GM18519 (cell line): Measurements from ENCODE around the gene GRIN3B.
"Not testable (repeated sequence)": the region's sequence is repeated elsewhere in the genome, so short reads cannot be mapped to it uniquely, and the experiment has no call there.

Source experiments
- ATAC-seq: cut with Tn5 transposase; IDR thresholded peaks from one replicate; pipeline ENCODE4 v1.9.1; 2021; ENCODE audit warnings: mild to moderate bottlenecking, moderate library complexity; ENCODE audit not compliant: unreplicated experiment, low FRiP score

The GRIN3B gene

DNA sequence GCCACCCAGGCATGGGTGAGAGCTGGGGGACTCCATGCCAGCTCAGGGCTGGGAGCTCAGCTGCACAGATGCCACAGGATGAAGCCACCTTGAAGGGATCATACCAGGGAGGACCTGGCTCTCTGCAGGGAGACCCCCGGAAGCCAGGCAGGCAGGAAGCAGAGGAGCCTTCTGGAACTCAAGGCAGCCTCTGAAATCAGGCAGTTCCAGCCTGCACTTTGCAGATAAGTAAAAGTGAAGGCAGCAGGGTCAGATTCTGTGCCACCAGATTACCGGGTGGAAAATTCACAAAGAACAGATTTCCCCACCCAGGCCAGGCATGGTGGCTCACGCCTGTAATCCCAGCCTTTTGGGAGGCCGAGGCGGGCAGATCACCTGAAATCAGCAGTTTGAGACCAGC lies 18.2 kb downstream of the GRIN3B start:
- no peak for ATAC-seq

DNA sequence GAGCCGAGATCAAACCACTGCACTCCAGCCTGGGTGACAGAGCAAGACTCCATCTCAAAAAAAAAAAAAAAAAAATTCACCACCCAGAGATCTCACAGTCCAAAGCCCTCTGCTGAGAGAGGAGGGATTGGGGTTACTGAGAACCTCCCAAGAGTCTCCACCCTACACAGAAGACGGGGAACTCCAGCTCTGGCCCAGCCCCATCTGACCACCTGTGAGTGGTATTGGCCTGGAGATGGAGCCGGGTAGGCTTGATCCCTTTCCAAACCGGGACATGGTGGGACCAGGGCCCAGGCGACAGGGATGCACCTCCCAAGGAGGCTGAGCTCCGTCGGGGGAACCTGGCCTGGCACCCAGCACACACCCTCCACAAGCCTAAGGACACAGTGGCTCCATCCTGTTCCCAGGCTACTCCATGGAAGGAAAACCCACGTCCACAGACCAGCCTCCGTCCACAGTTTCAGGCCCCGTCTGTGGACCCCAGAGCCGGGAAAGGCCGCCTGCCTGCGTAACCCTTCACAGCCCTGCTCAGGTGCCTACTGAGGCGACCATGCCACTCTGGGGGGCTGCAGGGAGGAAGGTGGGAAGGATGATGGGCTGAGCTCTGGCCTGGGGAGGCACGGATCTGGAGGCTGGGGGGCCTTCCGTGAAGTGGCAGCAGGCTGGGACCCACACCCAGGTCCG lies 18.9 kb downstream of the GRIN3B start:
- ATAC-seq, result no peak

DNA sequence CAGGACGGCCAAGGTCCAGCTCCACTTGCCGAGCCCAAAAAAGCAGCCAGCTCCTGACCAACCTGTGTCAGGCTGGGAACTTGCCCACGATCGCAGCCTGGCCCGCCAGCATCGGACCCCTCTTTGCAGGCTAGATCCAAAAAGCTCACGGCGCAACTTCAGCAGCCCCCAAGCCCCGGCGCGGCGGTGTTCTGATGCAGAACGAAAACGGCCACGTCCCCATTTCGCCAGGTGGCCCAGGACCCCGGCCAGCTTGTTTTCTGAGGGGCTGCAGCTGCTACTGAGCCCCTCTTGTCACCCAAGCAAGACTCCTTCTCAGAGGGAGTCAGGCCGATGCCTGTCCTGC lies 19.4 kb downstream of the GRIN3B start:
- no peak for ATAC-seq

DNA sequence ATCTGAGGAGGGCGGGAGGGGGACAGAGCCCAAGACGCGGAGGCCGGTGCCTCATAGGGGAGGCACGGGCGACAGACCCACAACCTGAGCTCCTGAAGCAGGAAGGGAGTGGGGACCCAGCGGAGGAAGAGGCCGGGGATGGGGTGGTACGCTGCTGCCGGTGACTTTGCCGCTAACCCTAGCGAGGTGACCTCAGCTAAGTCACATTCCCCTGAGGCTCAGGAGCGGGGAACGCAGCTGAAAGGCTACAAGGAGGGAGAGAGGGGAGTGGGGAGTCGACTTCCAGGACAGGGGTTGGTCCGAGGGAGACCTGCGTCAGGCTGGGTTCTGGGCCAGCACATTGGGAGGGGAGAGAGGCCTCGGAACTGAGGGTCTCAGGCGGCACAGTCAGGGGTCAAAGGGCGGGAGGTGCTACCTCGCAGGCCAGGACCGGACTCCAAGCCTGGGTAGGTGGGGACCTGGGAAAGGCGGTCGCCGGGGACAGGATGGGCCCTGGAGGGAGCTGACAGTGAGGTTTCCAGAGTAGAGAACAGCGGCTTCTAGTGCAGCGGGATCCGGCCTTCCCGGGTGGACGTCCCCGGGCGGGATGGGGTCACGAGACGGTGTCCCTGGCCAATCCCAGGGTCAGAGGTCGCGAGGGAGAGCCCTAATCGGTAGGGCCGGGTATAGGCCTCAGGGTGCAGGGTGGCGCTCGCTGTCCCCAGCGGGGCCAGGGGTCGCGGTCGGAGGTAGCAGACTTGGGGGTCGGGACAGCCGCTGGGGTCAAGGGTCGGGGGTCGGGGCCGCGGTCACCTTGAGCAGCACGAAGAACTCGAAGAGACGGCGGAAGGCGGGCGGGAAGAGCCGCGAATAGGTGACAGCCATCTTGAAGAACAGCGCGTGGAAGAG lies 20.0 kb downstream of the GRIN3B start:
- ATAC-seq, result no peak

DNA sequence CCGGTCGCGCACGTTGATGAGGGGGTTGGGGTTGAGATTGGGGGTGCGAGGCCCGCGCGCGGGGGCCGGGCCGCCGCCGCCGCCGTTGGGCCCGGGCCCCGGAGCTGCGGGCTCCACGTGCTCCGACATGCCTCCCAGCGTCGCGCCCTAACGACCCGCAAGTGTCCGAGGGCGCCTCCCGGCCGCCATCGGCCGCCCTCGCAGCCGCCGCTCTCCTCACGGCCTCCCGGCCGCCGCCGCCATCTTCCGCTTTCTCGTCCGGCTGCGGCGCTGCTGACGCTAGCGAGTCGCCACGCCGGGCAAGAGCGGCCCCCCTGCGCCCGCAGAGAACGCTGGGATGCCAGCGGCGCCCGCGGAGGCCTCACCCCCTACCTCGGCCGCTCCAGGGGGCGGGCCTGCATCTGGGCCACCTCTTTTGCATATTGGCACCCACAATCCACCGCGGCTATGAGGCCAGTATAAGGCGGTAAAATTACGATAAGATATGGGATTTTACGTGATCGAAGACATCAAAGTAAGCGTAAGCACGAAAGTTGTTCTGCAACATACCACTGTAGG lies 20.7 kb downstream of the GRIN3B start, which contains the start of gene TMEM259:
TSS of gene TMEM259 (minus strand) at position 256 of the 558 bp plus-strand sequence. CDS start at position 129, 127 bp downstream.
- ATAC-seq, result peak; percentile 54

DNA sequence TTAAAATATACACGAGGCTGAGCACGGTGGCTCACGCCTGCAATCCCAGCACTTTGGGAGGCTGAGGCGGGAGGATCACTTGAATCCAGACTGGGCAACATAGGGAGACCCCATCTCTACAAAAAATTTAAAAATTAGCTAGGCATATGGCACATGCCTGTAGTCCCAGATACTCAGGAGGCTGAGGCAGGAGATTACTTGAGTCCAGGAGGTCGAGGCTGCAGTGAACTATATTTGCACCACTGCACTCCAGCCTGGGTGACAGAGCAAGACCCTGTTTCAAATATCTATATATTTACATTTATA lies 23.6 kb downstream of the GRIN3B start:
- not testable (repeated sequence) for ATAC-seq

DNA sequence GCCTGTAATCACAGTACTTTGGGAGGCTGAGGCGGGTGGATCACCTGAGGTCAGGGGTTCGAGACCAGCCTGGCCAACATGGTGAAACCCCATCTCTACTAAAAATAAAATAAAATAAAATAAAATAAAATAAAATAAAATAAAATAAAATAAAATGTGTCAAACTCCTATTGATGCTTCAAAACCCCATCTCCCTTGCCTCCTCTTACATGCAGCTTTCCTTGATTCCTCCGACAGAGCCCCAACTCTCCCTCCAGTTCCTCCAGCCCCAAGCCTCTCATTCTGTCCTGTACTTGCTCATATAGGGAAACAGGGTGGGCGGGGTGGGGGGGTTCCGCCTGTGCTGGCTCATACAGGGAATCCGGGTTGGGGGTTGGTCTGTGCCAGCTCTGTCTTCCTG lies 24.9 kb downstream of the GRIN3B start:
- not testable (repeated sequence) for ATAC-seq

DNA sequence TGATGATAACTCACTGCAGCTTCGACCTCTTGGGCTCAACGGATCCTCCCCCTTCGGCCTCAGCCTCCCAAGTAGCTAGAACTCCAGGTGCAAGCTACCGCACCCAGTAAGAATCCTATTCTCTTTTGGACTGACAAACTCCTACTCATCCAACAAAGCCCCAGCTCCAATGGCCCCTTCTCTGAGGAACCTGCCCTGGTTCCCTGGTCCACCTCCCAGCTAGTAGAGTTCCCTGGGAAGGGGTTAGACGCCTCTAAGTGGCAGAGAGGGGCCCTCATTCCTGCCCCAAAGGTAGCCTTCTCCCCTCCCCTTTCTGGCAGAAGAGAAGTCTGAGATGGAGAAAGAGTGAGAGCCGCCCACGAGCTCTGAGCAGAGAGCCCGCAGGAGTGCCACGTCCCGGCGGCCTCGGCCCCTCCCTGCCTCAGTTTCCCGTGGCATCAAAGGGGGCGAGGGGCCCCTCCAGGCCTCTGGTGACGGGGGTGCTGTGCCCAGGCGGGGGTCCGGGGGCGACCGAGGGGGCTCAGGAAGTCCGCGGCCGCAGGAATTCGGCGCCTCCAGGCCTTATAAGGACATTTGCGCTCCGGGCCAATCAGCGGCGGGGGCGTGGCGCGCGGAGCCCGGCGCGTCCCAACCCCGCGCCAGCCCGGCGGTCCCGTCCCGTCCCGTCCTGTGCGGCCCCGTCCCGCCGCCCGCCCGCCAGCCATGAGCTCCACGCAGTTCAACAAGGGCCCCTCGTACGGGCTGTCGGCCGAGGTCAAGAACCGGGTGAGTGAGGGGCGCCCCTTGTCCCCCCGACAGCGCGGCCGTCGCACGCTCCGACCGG lies 26.0 kb downstream of the GRIN3B start, which contains the start of gene CNN2:
TSS of gene CNN2 (plus strand) at position 649 of the 823 bp plus-strand sequence. CDS start at position 703, 54 bp downstream.
- ATAC-seq, result no peak

DNA sequence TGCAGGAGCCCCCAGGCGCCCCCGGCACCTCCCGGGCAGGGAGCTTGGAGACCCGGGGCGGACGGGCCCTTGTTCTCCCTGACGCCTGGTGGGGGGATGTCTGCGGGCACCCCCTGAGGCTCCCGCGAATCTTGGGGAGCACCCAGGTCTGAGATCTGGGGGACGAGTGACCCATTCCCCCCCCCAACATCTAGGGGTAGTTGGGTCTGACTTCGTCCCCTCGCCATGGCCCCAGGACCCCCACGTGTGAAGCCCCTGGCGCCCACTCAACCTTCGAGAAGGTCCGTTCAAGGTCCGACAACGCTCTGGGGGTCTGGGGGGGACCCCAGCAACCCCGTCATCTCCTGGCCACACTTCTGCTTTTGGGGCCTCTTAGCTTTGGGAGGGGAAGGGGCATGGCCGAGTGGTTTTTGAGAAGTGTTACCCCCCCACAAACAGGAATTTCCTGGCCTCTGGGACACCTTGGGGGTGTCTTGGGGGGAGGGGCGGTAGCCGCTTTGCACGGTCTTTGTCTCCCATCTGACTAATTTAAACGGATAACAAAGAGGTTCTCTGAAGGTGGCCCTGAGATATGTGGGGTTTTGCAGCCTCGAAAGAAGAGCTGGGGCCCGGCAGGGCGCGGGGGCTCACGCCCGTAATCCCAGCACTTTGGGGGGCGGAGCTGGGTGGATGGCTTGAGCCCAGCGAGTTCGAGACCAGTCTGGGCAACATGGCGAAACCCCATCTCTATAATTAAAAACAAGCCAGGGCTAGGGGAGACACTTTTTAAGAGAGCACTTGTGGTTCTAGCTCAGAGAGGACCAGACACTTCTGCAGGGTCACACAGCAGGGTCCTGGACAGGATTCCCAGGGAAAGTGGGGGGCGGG lies 26.8 kb downstream of the GRIN3B start:
- ATAC-seq, result no peak

DNA sequence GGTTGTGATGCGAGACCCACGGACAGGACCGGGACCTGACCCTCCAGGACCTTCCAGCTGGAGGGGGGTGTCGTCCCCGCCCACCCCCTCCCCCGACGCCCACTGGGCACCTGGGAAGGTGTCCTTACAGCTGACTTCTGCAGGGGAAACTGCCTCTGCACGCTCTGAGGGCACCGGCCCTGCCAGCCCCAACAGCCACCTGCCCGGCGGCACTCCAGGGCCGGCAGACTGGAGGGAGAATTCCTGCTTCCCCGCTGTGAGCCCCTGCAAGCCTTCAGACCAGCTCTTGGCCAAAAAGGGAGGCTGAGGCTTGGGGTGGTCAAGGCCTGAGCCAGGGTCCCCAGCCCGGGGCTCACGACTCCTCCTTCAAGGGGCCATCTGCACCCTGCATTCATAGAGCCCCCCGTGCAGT lies 27.4 kb downstream of the GRIN3B start:
- ATAC-seq, result no peak

DNA sequence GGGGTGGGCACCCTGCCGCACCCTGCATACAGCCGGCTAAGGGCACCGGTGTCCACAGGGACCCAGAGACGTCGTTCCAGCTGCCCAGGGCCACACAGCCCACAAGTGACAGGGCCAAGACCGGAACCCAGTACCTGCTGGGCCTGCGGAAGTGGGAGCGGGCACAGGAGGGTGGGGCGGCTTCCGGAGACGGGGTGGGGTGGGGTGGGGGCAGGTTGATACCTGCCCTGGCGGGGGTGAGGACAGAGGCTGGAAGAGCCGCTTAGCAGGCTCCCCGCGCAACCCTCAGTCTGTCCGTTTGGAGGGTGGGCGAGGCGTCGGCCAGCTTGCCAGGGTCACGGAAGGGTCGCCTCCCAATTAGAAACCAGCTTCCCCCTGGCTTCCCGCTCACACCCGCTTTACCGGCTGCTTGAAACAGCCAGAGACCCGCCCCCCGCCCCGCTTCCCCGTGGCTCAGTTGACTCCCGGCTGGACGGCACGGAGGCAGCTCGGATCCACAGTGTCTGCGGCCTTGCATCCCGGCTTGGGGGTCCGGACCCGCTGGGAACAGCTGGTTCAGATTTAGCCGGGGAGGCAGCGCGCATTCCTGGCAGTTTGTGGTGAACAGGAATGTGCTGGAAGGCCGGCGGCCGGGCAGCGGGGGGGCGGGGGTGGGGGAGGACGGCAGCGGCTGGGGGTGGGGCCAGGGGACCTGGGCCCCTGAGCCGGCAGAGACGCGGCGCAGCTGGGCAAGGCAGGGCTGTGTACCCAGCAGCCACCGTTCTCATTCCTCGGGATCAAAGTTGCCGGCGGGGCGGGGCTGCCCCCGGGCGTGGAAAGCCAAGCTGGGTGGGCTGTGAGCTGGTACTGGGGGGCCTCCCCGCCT lies 28.1 kb downstream of the GRIN3B start:
- ATAC-seq, result no peak

DNA sequence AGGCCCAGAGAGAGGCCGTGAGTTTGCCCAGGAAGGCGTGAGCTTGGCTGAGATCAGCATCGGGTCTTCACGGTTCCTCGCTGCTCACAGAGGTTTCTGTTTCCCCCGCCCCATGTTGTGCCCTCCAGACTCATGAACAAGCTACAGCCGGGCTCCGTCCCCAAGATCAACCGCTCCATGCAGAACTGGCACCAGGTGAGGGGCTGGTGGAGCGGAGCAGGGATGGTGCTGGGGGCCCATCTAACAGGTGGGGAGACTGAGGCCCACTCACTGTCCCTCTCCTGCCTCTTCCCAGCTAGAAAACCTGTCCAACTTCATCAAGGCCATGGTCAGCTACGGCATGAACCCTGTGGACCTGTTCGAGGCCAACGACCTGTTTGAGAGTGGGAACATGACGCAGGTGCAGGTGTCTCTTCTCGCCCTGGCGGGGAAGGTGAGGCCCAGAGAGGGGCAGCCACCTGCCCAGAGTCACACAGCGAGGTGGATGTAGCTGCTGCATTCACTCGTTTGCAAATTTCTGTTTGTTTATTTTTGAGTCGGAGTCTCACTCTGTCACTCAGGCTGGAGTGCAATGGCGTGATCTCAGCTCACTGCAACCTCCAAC lies 32.1 kb downstream of the GRIN3B start:
- ATAC-seq, result no peak

DNA sequence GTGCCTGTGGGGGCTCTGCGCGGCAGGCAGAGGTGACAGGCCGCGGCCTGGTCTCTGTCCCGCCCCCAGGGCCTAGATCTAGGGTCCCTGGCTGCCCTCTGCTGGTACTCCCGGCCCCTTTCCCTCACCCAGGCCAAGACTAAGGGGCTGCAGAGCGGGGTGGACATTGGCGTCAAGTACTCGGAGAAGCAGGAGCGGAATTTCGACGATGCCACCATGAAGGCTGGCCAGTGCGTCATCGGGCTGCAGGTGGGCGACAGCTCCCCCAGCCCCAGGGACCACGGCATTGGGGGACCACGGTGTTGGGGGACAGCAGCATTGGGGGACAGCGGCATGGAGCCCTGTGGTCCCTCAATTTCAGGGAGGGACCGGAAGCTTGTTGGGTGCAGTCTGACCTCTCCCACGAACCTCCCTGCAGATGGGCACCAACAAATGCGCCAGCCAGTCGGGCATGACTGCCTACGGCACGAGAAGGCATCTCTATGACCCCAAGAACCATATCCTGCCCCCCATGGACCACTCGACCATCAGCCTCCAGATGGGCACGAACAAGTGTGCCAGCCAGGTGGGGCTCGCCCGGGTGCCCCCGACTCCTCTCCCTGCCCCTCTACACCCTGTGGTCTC lies 35.9 kb downstream of the GRIN3B start:
- no peak for ATAC-seq

DNA sequence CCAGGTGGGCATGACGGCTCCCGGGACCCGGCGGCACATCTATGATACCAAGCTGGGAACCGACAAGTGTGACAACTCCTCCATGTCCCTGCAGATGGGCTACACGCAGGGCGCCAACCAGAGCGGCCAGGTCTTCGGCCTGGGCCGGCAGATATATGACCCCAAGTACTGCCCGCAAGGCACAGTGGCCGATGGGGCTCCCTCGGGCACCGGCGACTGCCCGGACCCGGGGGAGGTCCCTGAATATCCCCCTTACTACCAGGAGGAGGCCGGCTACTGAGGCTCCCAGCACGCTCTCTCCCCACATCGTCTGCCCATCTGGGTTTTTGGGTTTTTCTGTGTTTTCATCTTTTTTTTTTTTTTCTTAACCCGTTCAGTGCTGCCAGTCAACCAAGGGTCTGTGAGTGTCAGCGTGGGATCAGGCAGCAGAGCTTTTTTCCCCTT lies 37.4 kb downstream of the GRIN3B start:
- ATAC-seq, result no peak

DNA sequence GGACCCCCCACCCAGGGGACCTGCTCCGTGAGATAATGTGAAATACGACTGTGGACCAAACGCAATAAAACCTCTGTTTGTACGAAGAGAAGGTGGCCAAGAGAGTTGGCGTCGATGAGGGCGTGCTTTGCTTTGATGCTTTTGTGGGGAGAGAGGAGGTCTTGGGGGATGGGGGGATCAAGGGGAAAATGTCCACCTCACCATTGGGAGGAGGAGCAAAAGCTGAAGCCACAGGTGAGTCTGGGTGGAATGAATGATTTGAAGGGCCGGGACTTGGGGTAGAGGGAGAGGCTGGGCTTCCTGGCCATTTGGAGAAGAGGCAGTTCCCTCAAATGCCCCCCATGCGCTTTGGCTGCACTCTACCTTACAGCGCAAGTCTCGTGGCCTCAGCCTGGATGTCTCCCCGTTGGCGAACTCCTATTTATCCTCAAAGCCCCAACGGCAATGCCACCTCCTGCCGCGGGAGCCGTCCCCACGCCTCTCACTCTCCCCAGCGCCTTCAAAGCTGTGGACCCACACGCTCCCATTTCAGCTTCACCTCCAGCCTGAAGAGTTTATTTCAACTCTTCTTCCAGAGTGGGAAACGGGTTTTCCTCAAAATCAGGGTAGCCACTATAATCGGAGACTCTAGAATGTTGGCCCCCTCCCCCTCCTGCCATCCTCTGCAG lies 38.9 kb downstream of the GRIN3B start:
- no peak for ATAC-seq

DNA sequence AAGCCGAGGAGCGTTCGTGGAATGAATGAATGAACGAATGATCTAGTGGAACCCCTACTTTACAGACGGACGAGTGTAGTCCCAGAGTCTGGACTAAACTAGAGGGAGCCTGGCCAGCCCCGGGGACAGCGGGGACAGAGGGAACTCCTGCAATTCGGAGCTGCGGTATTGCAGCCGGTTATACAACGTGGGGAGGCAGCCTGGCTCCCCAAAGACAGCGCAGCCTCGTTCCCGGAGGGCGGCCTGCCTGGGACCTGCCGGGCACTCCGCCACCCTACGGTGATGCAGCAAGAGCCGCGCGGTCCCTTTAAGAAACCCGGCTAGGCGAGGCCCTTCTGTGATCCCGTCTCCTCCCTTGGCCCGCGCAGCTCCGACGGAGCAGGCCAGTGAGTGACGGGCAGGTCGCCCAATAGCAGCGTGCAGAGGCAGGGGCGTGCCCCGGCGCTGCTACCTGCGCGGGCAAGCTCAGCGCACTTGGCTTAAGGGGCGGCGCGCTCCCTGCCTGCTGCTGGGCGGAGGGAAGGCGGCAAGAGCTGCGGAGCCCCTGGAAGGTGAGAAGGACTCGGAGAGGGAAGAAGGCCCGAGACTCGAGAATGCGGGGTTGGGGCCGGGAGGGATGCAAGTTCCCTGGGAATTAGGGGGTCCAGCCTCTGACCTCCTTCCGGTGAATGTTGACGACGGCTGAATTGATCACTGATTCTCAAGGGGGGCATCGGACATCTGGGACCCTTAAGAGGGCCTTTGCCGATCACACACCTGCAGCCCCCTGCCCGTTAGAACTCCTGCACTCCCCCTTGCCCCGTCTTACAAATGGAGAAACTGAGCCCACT lies 39.6 kb downstream of the GRIN3B start, which contains the start of gene ABCA7:
TSS of gene ABCA7 (plus strand) at position 462 of the 830 bp plus-strand sequence. CDS start 1,255 bp downstream, outside the sequence.
- ATAC-seq, result peak; percentile 69
